K562 (cell line): ENCODE measurements around the gene PARK7. TPM values are rescaled to one million over a fixed set of nuclear protein-coding genes. Genes with fewer than 3 reads are reported as not detected.

Source experiments
- BRF1 ChIP-seq: IDR thresholded peaks from 3 replicates; pipeline ENCODE4 v1.6.1; 2011; ENCODE audit warnings: borderline replicate concordance, mild to moderate bottlenecking; ENCODE audit not compliant: insufficient read length; ENCODE audit errors: extremely low read depth
- C11orf30 ChIP-seq: fragments of 450-650 bp; IDR thresholded peaks from 2 replicates; pipeline ENCODE4 v1.6.1; 2016; ENCODE audit warnings: low read depth, mild to moderate bottlenecking
- CREM ChIP-seq: IDR thresholded peaks from 2 replicates; pipeline ENCODE4 v1.6.1; 2014; ENCODE audit warnings: antibody characterized with exemption, low read depth
- ETS2 ChIP-seq: IDR thresholded peaks from 2 replicates; pipeline ENCODE4 v1.6.1; 2016; ENCODE audit warnings: borderline replicate concordance, missing genetic modification characterization, mild to moderate bottlenecking, moderate library complexity, missing compliant biosample characterization; ENCODE audit not compliant: poor library complexity, severe bottlenecking
- FOSL1 ChIP-seq: fragments of 200-800 bp; sonication (Bioruptor generic); conservative IDR thresholded peaks from 2 replicates; pipeline ENCODE4 v1.6.1; 2016; ENCODE audit warnings: missing genetic modification characterization, missing compliant biosample characterization
- HINFP ChIP-seq: fragments of 450-650 bp; conservative IDR thresholded peaks from 2 replicates; pipeline ENCODE4 v1.6.1; 2016; ENCODE audit warnings: missing genetic modification characterization, low read depth, mild to moderate bottlenecking, control low read depth, missing compliant biosample characterization
- KAT2B ChIP-seq: IDR thresholded peaks from one replicate; pipeline ENCODE4 v1.6.1; 2012; ENCODE audit warnings: low read depth, mild to moderate bottlenecking, control low read depth, inconsistent platforms, low read length, moderate library complexity
- PKNOX1 ChIP-seq: fragments of 450-650 bp; IDR thresholded peaks from 2 replicates; pipeline ENCODE4 v1.6.1; 2016
- PML ChIP-seq: IDR thresholded peaks from 2 replicates; pipeline ENCODE4 v1.6.1; 2012; ENCODE audit warnings: low read length, inconsistent platforms
- POU5F1 ChIP-seq: fragments of 150-350 bp; IDR thresholded peaks from 2 replicates; pipeline ENCODE4 v1.6.1; 2014; ENCODE audit warnings: borderline replicate concordance, low read length, low read depth, mild to moderate bottlenecking; ENCODE audit not compliant: partially characterized antibody
- PURB ChIP-seq: sonication (generic); formaldehyde crosslinking; IDR thresholded peaks from 2 replicates; pipeline ENCODE4 v1.9.0; 2021; ENCODE audit warnings: low read depth, mild to moderate bottlenecking, missing genetic modification reagents
- SMARCC2 ChIP-seq: fragments of 450-650 bp; IDR thresholded peaks from 2 replicates; pipeline ENCODE4 v1.6.1; 2017; ENCODE audit warnings: antibody characterized with exemption, moderate library complexity, mild to moderate bottlenecking, low read depth
- SREBF2 ChIP-seq: sonication (generic); formaldehyde crosslinking; IDR thresholded peaks from 2 replicates; pipeline ENCODE4 v1.4.0; 2020; ENCODE audit warnings: mild to moderate bottlenecking, missing genetic modification reagents
- TAL1 ChIP-seq: fragments of 450-650 bp; IDR thresholded peaks from 2 replicates; pipeline ENCODE4 v1.6.1; 2016; ENCODE audit warnings: mild to moderate bottlenecking
- TEAD1 ChIP-seq, 2 experiments: fragments of 450-650 bp in 1 of 2; sonication (generic) in 1 of 2; formaldehyde crosslinking; IDR thresholded peaks; 2 replicates each; pipeline versions ENCODE4 v1.4.0 to v1.8.0; 2020 to 2022; ENCODE audit warnings: mild to moderate bottlenecking in 2 of 2, missing genetic modification reagents in 1 of 2
- YBX1 ChIP-seq: fragments of 450-650 bp; IDR thresholded peaks from 2 replicates; pipeline ENCODE4 v1.7.1; 2016; ENCODE audit warnings: mild to moderate bottlenecking
- ZBTB34 ChIP-seq: fragments of 250-450 bp; sonication (Bioruptor Pico); IDR thresholded peaks from 2 replicates; pipeline ENCODE4 v1.8.0; 2021; ENCODE audit warnings: mild to moderate bottlenecking, moderate library complexity
- ZNF24 ChIP-seq: fragments of 450-650 bp; IDR thresholded peaks from 2 replicates; pipeline ENCODE4 v1.6.1; 2016
- ZNF436 ChIP-seq: fragments of 250-450, 450-650 bp; sonication (Bioruptor Pico); formaldehyde crosslinking; IDR thresholded peaks from 2 replicates; pipeline ENCODE4 v1.7.0; 2020; ENCODE audit warnings: mild to moderate bottlenecking
- ZNF609 ChIP-seq: sonication (generic); formaldehyde crosslinking; IDR thresholded peaks from 2 replicates; pipeline ENCODE4 v1.8.1; 2023; ENCODE audit warnings: missing genetic modification reagents, mild to moderate bottlenecking, borderline replicate concordance
- polyA plus RNA-seq, 8 experiments: library from polyadenylated mRNA; depleted of rRNA in 4 of 8; stranded (reverse) in 5 of 8; unstranded in 3 of 8; fragments of >200 nt; fragmentation: Nextera tagmentation in 2 of 8; fragmentation: Illumina TruSeq in 1 of 8; extraction: Ambion mirVana in 2 of 8; extraction: Trizol in 1 of 8; gene quantifications; 2 replicates each; pipeline versions ENCODE4 v1.2.1 to v1.2.3, GENCODE V29; 2011 to 2014; ENCODE audit warnings: inconsistent platforms in 1 of 8, missing spikeins in 1 of 8
- total RNA-seq, 7 experiments: library from RNA; depleted of rRNA in 6 of 7; stranded (reverse); fragments of >200 nt in 6 of 7; fragmentation: Illumina TruSeq in 2 of 7; extraction: Trizol in 2 of 7; gene quantifications; 2 replicates each; pipeline versions ENCODE4 v1.2.1 to v1.2.3, GENCODE V29; 2011 to 2021; ENCODE audit warnings: low replicate concordance in 1 of 7

Gene PARK7
- total and polyA plus RNA-seq, 9 of the 15 experiments (the other 6 are each of a cell fraction or from before 2014, with no cell fraction given), result 374 to 1,298 (median 484) TPM

GRCh38 chr1:8026153-8026975 is 64.9 kb downstream of the PARK7 start, which contains the start of gene ERRFI1 (continued):
- TF ChIP-seq PKNOX1 (no peak), PML (no peak), SREBF2 (CRISPR knock-in tag) (no peak), HINFP (tag) (no peak), ZNF609 (no peak), POU5F1 (no peak), YBX1 (no peak), TAL1 (no peak), ZNF24 (no peak), ZBTB34 (CRISPR knock-in tag) (no peak), ZNF436 (CRISPR knock-in tag) (no peak), FOSL1 (no peak), PURB (CRISPR knock-in tag) (no peak), CREM (peak; percentile 76), KAT2B (no peak), TEAD1 (CRISPR knock-in tag; IDR thresholded peaks at IDR 0.05) (peak in 1 of 2 experiments; percentile 95; a peak in 2 of 4 replicates), C11orf30 (no peak), SMARCC2 (no peak), BRF1 (no peak), ETS2 (no peak)
